Activated CD8-positive, alpha-beta memory T cell treated with anti-CD3 and anti-CD28 coated beads for 24 hours (primary cell): Measurements from ENCODE around the gene ZNF91.
A peak's percentile ranks its signal among the peaks of the same experiment; 100 is the strongest.
"Not testable (repeated sequence)": the region's sequence is repeated elsewhere in the genome, so short reads cannot be mapped to it uniquely, and the experiment has no call there.

Source experiments
- DNase-seq: peaks from one replicate; pipeline ENCODE4 v3.0.0-alpha.2; 2020

The ZNF91 gene

GRCh38 chr19:23395041-23395721 is at the start of gene ZNF91:
TSS of gene ZNF91 (minus strand) at chr19:23395471. CDS start at chr19:23395354, 117 bp downstream.
- peak; percentile 92 for DNase-seq

GRCh38 chr19:23440791-23441190 is 45.5 kb upstream of the ZNF91 start:
- DNase-seq: no peak

- DNase-seq: no peak
These were observed 44.9 kb upstream of the ZNF91 start for GRCh38 chr19:23440207-23440606.

GRCh38 chr19:23439623-23440022 is 44.4 kb upstream of the ZNF91 start:
- DNase-seq: no peak

GRCh38 chr19:23437901-23438300 is 42.6 kb upstream of the ZNF91 start:
- DNase-seq: no peak

GRCh38 chr19:23436944-23437343 is 41.7 kb upstream of the ZNF91 start:
- no peak for DNase-seq

GRCh38 chr19:23436318-23436717 is 41.0 kb upstream of the ZNF91 start:
- DNase-seq: no peak

GRCh38 chr19:23420824-23421223 is 25.6 kb upstream of the ZNF91 start:
- no peak for DNase-seq

- DNase-seq: not testable (repeated sequence)
These were observed 24.0 kb upstream of the ZNF91 start for GRCh38 chr19:23419261-23419660.

GRCh38 chr19:23415561-23416191 is 20.4 kb upstream of the ZNF91 start:
- DNase-seq: peak; percentile 59

- no peak for DNase-seq
These were observed 19.8 kb upstream of the ZNF91 start for GRCh38 chr19:23415034-23415433.

GRCh38 chr19:23410155-23410554 is 14.9 kb upstream of the ZNF91 start:
- DNase-seq: no peak

- DNase-seq: no peak
These were observed 14.2 kb upstream of the ZNF91 start for GRCh38 chr19:23409392-23410048.

GRCh38 chr19:23407616-23408133 is 12.4 kb upstream of the ZNF91 start:
- DNase-seq: no peak

- DNase-seq: no peak
These were observed 11.4 kb upstream of the ZNF91 start for GRCh38 chr19:23406721-23407120.

- no peak for DNase-seq
These were observed 10.8 kb upstream of the ZNF91 start for GRCh38 chr19:23406091-23406490.

- DNase-seq: no peak
These were observed 9.4 kb upstream of the ZNF91 start for GRCh38 chr19:23404676-23405075.

GRCh38 chr19:23403581-23404324 is 8.5 kb upstream of the ZNF91 start:
- no peak for DNase-seq

GRCh38 chr19:23403052-23403451 is 7.8 kb upstream of the ZNF91 start:
- no peak for DNase-seq

GRCh38 chr19:23402388-23402787 is 7.1 kb upstream of the ZNF91 start:
- peak; percentile 28 for DNase-seq

- DNase-seq: no peak
These were observed 5.9 kb upstream of the ZNF91 start for GRCh38 chr19:23401086-23401610.

- DNase-seq: no peak
These were observed 4.2 kb upstream of the ZNF91 start for GRCh38 chr19:23399443-23399842.

GRCh38 chr19:23395722-23396117 is 449 bp upstream of the ZNF91 start:
- peak; percentile 59 for DNase-seq
